HG03342 (cell line): ENCODE measurements around the gene SLC9A9.
"Not testable (repeated sequence)": the region's sequence is repeated elsewhere in the genome, so short reads cannot be mapped to it uniquely, and the experiment has no call there.

Experiments used
- ATAC-seq: cut with Tn5 transposase; IDR thresholded peaks from one replicate; pipeline ENCODE4 v1.9.1; 2021; ENCODE audit warnings: mild to moderate bottlenecking, moderate library complexity; ENCODE audit not compliant: unreplicated experiment

The SLC9A9 gene

DNA sequence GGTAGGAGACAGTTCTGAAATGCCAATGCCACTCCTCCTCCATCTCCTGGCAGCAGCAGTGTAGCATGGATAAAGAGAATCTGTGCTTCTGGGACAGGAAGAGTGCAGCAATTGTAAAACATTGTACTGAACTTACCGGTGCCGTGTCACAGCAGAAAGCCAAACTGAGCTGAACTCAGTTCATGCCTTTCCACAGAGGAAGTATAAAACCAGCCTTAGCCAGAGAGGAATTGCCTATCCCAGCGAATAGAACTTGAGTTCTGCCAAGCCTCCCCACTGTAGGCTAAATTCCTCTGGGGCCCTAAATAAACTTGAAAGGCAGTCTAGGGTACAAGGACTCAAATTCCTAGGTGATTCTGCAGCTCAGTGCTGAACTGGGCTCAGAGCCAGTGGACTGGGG is 148.8 kb downstream of the SLC9A9 start:
- no peak for ATAC-seq

DNA sequence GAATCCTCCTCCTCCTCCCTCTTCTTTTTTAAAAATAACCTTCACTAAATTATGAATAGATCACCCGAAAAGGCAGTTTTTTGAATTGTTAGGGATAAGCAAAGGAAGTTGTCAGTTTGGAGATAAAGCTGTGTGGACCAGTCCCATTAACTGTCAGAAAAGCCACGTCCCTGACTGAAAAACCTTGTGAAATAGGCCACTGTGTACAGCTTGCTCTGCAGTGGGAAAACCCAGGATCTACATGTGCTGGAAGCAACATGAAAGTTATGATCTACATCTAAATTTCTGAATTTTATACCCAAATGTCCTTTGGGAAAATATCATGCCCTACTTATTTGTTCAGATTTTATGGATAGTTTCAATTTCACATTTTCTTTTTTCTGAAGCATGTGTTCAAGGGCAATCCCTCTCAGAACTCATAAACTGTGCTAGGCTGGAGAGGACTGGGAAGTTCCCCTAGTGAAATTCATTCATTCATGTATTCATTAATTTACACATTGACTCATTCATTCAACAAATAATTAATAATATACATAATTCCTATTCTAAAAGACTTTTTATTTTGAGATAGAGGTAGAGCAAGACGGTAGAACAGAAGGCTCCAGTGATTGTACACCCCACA is 149.5 kb downstream of the SLC9A9 start:
- no peak for ATAC-seq

DNA sequence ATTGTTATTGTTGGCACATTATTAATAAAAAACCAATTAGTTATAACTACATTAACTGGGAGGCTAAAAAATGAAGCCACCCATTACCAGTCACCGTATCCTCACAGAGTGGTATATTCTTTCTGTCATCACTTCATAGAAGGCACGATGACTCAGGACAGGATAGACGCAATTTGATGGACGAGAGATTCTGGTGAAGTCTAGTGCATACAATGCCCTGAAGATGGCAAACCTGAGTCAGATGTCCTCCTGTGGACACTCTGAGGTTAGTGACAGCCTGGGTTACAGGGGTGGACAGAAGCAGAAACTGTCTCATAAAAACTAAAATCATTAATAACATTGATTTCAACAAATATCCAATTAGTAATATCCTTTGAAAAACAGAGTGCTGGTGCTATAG is 150.3 kb downstream of the SLC9A9 start:
- ATAC-seq = no peak

DNA sequence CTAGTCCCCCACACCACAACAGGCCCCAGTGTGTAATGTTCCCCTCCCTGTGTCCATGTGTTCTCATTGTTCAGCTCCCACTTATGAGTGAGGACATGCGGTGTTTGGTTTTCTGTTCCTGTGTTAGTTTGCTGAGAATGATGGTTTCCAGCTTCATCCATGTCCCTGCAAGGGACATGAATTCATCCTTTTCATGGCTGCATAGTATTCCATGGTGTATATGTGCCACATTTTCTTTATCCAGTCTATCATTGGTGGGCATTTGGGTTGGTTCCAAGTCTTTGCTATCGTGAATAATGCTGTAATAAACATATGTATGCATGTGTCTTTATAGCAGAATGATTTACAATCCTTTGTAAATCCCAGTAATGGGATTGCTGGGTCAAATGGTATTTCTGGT is 152.9 kb downstream of the SLC9A9 start:
- ATAC-seq = not testable (repeated sequence)

DNA sequence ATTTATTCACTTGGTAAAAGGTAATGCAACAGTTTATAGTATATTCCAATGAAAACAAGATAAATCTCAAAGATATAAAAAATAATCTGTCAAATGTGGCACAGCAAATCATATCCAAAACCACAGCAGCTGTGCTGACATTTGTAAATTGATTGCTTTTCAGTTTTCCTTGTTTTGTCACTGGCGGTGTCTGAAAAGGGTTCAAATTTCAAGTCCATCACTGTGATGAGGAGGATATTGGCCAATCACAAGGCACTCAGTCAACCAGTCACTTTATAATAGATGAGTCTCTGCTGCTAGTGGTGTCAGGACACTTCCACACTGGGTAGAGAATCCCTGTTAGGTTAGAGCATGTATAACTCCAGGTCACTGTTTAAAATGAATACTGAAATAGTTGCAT is 154.8 kb downstream of the SLC9A9 start:
- no peak for ATAC-seq

DNA sequence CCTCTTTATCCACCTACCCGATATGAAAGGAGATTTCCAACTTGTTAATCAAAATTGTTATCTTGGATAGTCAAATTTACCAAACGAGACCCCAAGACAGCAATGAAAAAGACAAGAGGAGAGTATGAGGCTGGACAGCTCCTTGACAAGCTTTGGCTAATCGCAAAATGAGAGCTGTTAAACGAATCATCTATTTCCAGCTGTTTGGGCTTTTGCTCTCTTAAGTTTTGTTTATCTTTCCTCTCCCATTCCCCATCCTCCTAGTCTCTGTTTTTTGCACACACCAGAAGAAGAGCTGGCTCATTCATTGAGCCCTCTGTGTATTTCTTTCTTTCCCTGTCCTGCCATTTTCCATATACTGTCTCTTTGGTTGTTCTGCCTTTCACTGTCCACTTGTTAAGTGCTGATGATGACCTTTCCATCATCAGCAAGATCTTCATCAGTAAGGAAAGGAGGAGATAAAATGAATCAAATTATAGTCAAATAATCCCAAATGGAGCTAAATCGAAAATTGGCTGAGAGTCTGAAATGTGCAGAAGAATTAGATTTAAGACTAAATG is 161.6 kb downstream of the SLC9A9 start:
- ATAC-seq = no peak

DNA sequence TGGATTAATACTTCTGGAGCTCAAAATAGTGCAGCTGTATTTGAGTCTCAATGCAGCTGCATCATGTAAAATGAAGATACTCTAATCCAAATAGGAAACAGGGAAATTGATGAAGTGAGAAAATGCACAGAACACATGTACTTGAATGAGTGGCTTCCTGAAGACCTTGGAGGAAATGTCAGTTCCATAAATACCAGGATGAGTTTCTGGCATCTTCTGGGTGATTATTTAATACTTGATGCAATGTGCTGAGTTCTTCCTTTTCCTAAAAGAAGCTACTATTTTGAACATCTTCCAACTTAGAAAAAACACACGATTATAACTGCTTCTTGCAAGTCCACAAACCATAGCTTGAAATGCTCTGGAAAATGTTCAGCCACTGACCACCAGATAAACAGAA is 162.8 kb downstream of the SLC9A9 start:
- ATAC-seq = no peak

DNA sequence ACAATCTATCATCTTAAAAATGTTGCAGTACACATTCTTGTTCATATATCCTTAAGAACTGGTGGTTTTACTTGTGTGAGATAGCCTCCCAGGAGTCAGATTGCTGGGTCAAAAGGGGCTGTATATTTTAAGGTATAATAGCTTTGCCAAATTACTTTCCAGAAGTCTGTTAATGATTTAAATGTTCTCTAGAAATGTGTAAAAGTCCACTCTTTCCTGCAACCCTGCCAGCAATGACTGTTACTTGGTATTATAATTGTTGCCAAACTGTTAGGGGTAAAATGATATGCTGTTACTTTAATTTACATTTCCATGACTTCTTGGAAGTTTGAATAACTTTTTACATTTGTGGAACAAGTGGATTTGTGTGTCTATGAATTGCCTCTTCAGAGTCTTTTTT is 170.8 kb downstream of the SLC9A9 start:
- no peak for ATAC-seq

DNA sequence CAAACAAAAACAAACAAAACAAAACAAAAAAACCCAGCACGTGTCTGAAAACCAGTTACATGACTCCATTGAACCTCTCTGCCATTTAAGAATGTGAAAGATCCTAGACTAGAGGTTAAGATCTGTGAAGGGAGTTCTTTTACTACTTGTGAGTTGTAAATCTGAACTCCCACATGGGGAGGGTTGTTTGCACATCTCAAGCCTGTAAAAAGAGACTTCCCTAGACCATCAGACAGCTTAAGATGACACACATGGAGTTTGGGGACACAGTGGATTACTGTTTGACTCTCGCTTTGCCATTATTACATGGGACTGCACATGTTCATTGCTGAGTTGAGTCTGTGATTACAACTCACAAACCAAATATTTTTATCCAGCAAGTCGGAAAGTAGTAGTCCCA is 171.5 kb downstream of the SLC9A9 start:
- ATAC-seq = no peak

DNA sequence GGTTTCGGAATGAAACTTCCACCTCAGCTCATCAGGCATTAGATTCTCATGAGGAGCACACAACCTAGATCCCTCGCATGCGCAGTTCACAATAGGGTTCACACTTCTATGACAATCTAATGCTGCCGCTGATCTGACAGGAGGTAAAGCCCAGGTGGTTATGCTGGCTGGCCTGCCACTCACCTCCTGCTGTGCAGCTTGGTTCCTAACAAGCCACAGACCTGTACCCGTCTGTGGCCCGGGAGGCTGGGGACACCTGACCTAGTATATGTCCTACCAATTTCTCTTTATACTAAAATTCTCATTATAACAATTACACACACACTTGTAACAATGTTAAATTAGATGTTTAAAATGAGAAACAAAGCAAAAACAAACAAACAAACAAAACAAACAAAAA is 172.2 kb downstream of the SLC9A9 start:
- no peak for ATAC-seq

DNA sequence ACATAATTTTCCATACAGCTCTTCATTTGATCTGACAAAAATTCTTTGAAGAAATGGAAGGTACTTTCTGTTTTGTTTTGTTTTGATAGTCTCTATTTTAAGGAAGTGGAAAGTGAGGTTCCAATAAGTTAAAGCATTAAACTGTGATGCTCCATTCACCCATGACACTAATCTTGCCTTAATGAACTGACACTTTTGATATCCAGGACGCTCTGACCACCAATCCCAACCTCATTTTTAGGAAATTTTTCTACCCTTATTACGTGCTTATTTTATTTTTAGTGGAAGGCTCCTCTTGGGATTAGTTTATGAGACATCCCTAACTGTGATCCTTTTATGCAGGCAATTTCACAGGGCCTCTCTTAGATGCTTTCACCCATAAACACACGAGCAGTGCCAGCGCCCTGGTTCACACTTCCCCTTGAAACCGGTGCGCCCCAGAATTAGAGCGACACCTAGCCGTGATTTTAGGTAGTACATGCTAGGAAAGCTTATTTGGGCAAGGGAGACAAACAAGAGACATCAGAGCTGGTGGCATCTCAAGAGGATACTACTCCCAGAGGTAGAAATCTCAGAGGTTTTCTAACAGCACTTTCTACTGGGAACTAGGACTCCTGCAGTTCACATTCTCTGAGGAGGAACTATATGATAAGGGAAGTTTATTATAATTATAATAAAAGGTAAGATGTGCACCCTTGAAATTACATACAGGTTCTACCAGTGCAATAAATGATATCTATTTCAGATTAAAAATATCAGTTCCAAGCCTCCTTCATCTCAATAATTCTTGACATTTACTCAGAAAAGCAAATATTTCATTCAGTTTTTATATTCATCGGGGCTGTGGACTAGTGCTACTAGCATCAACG is 173.9 kb downstream of the SLC9A9 start:
- peak; percentile 66 for ATAC-seq

DNA sequence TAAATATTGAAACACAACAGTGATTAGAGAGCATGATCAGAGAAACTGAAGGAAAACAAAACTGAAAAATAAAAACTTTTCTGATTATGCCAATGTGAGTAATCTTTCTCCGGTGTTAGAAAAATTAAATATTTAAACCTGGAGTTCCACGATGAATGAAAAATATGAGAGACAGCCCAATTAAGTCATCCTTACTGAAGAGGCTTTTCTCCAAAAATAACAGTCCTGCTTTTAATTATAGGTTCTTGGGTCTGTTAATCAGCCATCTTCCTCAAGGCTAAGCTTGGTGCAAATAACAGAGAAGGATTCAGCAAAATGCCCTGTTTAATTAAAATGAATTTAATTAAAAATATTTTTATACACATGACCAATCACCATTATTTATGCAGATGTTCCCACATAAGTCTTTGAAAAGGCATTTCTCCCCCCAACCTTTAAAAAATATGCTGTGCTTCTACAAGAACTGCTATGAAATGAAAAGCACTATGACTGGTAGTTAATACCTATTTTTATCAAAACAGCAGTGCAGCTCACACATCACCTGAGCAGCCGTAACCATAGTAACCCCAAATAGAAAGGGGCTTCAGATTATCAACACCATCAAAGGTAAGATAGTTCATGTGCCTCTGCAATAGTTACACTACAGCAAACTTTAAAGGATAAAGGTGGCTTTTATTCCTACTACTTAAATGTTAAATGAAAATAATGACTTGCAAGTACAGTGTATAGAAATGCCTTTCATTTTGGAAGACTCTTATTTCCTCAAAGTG is 175.7 kb downstream of the SLC9A9 start:
- ATAC-seq = no peak

DNA sequence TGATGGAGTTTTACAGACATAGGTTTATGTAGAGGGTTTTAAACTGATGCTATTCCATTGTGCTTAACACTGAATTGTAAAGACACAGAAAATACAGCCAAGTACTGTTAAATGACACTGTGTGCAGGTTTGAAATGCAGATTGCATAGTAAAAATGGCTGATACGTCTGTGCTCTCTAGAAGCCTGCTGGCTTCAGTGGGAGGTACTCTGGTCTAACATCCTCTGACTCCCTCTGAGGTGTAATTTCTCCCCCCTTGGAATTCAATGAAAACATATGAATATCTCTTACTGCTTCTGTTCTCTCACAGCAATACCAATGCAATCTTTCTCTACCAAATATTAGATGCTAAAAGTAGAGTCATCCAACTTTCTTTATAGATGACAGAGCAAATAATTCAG is 176.6 kb downstream of the SLC9A9 start:
- ATAC-seq = no peak

DNA sequence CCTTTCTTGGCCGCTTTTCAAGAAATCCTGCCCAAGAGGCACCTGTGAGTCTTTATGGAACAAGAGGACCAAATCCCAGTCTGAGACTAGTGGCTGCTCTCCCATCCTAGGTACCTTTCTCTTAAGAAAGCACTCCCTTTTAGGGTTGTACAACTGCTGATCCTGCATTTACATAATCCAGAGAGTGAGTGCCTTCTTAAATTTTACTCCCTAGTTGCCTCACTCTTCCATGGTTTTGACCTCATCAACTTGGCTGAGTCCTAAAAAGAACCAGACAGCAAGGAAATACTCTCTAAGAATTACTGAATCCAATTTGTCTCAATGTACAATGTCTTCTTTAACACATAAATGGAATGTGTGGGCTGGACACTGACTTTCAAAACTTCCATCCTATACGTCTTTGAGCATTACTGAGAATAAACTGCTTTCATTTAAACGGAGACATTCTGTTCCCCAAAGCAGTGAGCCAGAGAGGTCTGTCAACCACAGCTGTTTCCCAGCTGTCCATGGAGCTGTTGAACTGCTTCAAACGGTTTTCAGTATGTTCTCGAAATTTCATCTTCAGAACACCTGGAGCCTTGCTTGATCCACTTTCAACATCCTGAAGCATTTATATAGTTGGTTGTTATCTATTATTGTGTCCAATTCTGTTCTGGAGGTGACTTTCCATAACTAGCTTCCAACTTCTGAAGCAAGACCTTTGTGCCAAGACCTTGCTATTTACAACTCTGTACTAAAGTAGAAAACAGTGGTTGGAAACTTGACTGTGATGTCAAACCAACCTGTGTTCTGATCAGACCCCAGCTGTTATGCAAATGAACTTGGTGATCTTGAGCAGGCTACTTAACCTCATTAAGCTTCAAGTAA is 179.1 kb downstream of the SLC9A9 start:
- peak; percentile 88 for ATAC-seq

DNA sequence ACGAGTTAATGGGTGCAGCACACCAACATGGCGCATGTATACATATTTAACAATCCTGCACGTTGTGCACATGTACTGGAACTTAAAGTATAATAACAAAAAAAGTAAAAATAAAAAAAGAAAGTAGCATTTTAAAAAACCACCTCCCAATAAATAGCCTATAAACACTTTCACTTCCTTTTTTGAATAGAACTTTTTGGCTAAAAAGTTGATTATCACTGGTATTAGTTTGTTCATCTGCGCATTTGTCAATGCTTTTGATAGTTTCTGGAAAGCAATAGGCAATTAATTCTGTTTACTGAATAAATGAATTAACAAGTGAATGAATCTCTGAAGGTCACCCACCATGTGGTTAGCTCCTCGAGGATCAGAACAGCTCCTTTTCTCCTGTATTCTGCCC is 179.9 kb downstream of the SLC9A9 start:
- ATAC-seq = no peak

DNA sequence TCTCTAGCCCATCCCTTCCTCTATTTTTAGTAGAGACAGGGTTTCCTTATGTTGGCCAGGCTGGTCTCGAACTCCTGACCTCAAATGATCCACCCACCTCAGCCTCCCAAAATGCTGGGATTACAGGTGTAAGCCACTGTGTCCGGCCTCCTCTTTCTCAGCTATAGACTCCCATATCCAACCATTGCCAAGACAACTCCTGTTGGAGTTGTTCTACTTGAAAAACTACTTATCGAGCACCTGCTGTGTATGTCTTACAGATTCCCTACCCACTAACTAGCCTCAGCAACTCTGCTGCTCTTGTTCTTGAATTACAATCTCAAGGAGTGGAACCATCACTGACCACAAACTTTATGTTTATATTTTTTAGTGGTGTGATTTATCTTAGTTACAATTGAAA is 186.6 kb downstream of the SLC9A9 start:
- ATAC-seq = no peak

DNA sequence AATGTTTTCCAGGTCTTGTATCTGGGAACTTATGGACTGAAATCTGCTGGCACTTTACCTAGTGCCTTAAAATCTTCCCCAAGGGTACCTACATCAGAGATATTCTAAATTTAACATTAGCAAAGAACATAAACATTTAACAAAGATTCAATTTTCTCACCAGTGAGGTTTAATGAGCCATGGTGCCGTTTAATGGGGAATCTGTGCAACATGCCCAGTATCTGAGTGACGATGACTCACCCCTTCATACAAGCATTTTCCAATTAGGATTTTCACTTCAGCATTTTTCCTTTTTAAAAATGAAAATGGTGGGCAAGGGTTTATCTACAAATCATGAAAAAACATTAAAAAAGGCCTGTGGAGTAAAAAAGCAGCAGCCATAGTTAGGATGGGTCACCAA is 189.4 kb downstream of the SLC9A9 start:
- ATAC-seq = no peak

DNA sequence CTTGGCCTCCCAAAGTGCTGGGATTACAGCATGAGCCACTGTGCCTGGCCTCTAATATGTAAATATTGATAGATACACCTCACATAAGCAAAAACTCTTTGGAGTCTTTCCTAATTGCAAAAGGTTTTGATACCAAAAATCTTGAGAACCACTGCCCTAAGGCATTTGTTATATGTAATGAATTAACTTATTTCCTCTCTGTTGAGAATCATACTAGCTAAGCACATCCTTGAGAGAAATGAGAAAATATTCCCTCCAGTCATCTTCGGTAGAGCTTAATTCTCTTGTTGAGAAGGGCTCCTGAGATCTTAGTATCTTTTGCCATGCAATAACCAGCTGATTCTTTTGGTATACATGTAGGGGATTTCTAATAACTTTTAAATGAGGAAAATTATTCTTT is 190.2 kb downstream of the SLC9A9 start:
- ATAC-seq = no peak

DNA sequence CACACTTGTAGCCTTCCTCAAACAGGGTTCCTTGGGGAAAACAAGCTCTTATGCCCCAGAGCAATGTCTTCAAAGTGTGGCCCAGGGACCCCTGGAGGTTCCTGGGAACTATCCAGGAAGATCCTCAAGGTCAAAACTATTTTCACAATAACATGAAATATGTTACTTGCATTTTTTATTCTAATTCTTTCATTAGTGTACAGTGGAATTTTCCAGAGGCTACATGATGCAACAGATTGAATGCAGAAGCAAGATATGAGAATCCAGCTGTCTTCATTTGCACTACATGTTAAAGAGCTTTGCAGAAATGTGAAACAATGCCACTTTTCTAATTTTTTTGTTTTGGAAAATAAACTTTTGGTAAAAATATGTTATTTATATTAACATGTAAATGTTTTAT is 190.9 kb downstream of the SLC9A9 start:
- no peak for ATAC-seq

DNA sequence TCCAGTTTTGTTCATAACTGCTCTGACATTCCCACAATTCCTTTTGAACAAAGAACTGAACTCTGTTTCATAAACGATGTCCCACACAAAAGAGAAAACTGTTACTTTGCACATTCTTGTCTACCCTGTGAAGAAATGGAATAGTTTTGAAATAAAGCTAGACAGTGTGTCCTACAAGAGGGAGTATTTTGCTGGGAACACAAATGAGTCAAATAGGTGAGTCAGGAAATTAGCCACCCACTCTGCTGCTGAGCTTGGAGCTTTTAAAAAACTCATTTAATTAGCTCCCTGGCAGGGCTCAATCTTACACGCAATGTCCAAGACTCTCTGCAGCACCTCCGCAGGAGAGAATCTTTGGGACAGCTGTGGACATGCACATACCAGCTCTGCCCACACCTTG is 193.4 kb downstream of the SLC9A9 start:
- ATAC-seq = no peak

DNA sequence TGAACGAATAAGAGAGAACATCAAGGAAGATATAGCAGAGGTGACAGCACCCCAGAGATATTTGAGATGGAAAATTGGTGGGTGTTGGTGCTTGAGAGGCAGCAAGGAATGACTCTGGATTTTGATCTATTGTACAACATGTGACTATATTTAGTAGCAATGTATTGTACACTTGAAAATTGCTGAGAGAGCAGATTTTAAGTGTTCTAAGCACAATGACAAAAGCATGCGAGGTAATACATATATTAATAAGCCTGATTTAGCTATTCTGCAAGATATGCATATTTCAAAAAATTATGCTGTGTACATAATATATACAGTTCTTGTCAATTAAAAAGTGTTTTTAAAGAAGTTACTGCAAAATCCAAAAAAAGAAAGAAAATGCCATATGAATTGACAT is 194.3 kb downstream of the SLC9A9 start:
- ATAC-seq = no peak
